ENCODE results near the gene CHPT1. TPM values are rescaled to one million over a fixed set of nuclear protein-coding genes. Genes with fewer than 3 reads are reported as not detected.

The CHPT1 gene
- total and polyA plus RNA-seq, 10 donors = 26.8 to 115 (median 45.3) TPM

DNA sequence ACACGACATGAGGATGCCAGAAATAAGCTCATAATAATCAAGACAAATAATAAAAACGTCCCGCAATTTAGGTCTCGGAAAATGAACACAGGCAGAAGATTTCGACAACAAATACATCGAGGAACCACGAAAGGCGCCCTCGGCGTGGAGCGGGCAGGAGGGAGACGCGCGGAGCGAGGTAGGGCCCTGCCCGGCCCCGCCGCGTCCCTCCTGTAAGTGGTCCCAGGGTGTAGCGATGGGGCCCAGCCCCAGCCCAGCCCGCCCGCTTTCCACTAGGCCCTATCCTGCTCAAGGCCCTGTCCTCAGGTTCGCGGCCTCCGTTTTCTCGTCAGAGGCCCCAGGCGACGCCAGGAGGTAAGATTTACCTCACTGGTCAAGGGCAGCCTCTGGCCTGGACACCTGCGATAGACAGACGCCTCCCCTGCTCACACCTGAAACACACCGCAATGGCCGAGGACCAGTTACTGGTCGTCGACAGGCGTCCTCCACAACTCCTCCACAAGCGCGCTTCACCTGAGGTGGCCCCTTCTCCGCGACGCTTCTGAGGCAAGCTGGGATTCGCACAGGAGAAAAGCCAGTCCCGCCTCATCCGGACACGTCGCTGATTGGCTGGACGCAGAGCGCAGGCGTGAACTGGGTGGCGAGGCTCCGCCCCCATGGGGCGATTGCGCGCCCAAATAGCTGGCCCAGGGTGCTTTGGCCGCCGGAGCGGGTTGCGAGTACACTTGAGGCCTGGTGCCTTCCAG is 41.7 kb downstream of the CHPT1 start, which contains the start of gene SYCP3:
SYCP3 (minus strand) TSS at position 543 of the 746 bp plus-strand sequence. CDS start 1,527 bp downstream, outside the sequence.
- no peaks in the 10 kb centered on the region for H3K27me3 ChIP-seq (replicated peaks in 1 of 7)
- intact Hi-C loops (cut with DNase I; ENCODE audit: low total_unique reads) = no loop called here
- no peak for DNase-seq
- WGBS, 5 donors = 97 to 99% (median 98%) methylated on average over 55 to 57 of the region's 57 CpGs
- H3K4me1 ChIP-seq = peaks cover 1 to 21% (median 14%) of the 10 kb centered on the region in 6 donors
- H3K4me3 ChIP-seq = no peak within 1 kb of the TSS
- H3K27ac ChIP-seq = no peak within 1 kb of the TSS
- peaks cover 0 to 7% (median 0%) of the 10 kb centered on the region in 8 donors for H3K9me3 ChIP-seq
- TF ChIP-seq POLR2AphosphoS5 (IDR thresholded peaks at IDR 0.05) = peak in 2 of 3 donors; percentile 26 to 53
- TF ChIP-seq, protein P1, sequence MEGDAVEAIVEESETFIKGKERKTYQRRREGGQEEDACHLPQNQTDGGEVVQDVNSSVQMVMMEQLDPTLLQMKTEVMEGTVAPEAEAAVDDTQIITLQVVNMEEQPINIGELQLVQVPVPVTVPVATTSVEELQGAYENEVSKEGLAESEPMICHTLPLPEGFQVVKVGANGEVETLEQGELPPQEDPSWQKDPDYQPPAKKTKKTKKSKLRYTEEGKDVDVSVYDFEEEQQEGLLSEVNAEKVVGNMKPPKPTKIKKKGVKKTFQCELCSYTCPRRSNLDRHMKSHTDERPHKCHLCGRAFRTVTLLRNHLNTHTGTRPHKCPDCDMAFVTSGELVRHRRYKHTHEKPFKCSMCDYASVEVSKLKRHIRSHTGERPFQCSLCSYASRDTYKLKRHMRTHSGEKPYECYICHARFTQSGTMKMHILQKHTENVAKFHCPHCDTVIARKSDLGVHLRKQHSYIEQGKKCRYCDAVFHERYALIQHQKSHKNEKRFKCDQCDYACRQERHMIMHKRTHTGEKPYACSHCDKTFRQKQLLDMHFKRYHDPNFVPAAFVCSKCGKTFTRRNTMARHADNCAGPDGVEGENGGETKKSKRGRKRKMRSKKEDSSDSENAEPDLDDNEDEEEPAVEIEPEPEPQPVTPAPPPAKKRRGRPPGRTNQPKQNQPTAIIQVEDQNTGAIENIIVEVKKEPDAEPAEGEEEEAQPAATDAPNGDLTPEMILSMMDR (IDR thresholded peaks at IDR 0.05 in 8 of 11, conservative IDR thresholded peaks at IDR 0.05 in 3 of 11) = no peak
- peaks cover 0 to 91% (median 17%) of the 10 kb centered on the region in 6 donors for H3K36me3 ChIP-seq

DNA sequence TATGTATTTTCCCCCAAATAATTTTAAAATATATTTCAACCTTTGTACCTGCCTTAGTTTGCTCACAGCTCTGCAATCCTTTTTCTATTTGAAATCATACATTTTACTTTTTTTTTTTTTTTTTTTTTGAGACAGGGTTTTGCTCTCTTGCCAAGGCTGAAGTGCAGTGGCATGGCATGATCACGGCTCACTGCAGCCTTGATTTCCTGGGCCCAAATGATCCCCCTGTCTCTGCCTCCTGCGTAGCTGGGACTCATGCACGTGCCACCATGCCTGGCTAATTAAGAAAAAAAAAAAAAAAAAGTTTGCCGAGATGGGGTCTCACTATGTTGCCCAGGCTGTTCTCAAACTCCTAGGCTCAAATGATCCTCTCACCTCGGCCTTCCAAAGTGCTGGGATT is 43.1 kb downstream of the CHPT1 start:
- Histone ChIP-seq H3K27ac (no peak overlapping the region), H3K4me3 (no peak overlapping the region), H3K27me3 (replicated peaks in 1 of 7) (no peaks in the 10 kb centered on the region), H3K4me1 (peaks cover 8 to 36% (median 22%) of the 10 kb centered on the region in 6 donors), H3K9me3 (peaks cover 0 to 7% (median 0%) of the 10 kb centered on the region in 8 donors), H3K36me3 (peaks cover 0 to 91% (median 17%) of the 10 kb centered on the region in 6 donors)
- intact Hi-C loops (cut with DNase I; ENCODE audit: low total_unique reads) = no loop called here
- 81 to 98% (median 96%) methylated on average over 5 of the region's 5 CpGs for WGBS, 5 donors
- TF ChIP-seq POLR2A (IDR thresholded peaks at IDR 0.05) = no peak
- TF ChIP-seq POLR2AphosphoS5 (IDR thresholded peaks at IDR 0.05) = no peak
- TF ChIP-seq, protein P1 (IDR thresholded peaks at IDR 0.05 in 8 of 11, conservative IDR thresholded peaks at IDR 0.05 in 3 of 11) = no peak
- DNase-seq = no peak

DNA sequence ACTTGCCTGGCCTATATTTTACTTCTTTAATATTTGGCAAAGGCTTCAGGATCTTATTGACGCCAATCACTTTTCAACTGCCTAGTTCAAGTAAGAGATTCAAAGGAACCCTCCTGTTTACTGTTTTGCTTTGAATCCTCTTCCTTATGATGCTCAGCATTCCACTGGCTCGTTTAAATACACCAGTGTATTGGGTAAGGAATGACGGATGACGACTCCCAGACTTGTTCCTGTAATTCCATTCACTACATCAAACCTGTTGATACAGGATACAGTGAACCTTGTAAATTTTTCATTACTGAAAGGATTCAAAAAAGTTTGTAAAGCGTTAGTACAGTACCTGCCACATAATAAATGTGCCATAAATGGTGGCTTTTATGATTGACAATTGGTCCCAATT is 43.5 kb downstream of the CHPT1 start:
- peaks cover 0 to 93% (median 19%) of the 10 kb centered on the region in 6 donors for H3K36me3 ChIP-seq
- no peak overlapping the region for H3K4me3 ChIP-seq
- no peak for DNase-seq
- peaks cover 0 to 7% (median 0%) of the 10 kb centered on the region in 8 donors for H3K9me3 ChIP-seq
- no peaks in the 10 kb centered on the region for H3K27me3 ChIP-seq (replicated peaks in 1 of 7)
- TF ChIP-seq POLR2A (IDR thresholded peaks at IDR 0.05) (no peak), POLR2AphosphoS5 (IDR thresholded peaks at IDR 0.05) (no peak)
- TF ChIP-seq, protein P1 (IDR thresholded peaks at IDR 0.05 in 8 of 11, conservative IDR thresholded peaks at IDR 0.05 in 3 of 11) = no peak
- intact Hi-C loops (cut with DNase I; ENCODE audit: low total_unique reads) = no loop called here
- 92 to 95% (median 93%) methylated on average over 5 of the region's 5 CpGs for WGBS, 5 donors
- no peak overlapping the region for H3K27ac ChIP-seq
- peaks cover 8 to 40% (median 22%) of the 10 kb centered on the region in 6 donors for H3K4me1 ChIP-seq

DNA sequence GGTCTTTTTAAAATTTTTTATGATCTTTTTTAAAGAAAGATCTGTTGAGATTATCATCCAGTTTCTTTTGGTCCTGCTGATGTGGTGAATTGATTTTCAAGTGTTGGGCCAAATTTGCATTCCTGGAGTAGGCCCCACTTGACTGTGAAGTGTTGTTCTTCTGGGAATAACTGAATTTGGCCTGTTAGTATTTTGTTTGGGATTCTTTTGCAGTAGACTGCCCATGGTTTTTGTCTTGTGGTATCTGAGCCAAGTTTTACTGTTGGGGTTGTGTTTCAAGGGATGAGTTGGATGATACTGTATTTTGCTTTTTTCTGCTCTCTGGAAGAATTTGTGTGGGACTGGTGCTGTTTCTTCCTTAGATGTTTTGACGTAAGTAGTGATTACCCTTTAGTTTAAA is 45.8 kb downstream of the CHPT1 start:
- WGBS, 5 donors = 64 to 80% (median 73%) methylated on average over 1 of the region's 1 CpG
- DNase-seq = no peak
- H3K27ac ChIP-seq = peak overlapping the region; percentile 62 to 92 (median 78)
- H3K36me3 ChIP-seq = peaks cover 0 to 98% (median 29%) of the 10 kb centered on the region in 6 donors
- peaks cover 8 to 58% (median 22%) of the 10 kb centered on the region in 6 donors for H3K4me1 ChIP-seq
- H3K4me3 ChIP-seq = no peak overlapping the region
- H3K27me3 ChIP-seq (replicated peaks in 1 of 7) = no peaks in the 10 kb centered on the region
- intact Hi-C loops (cut with DNase I; ENCODE audit: low total_unique reads) = no loop called here
- peaks cover 0 to 7% (median 0%) of the 10 kb centered on the region in 8 donors for H3K9me3 ChIP-seq
- no peak for TF ChIP-seq POLR2A (IDR thresholded peaks at IDR 0.05)
- no peak for TF ChIP-seq POLR2AphosphoS5 (IDR thresholded peaks at IDR 0.05)
- TF ChIP-seq, protein P1 (IDR thresholded peaks at IDR 0.05 in 8 of 11, conservative IDR thresholded peaks at IDR 0.05 in 3 of 11) = no peak

All from spleen (tissue), 11 donors.